ENCODE measurements around the gene COMMD1.

GRCh38 chr2:62074233-62074632, 168.8 kb downstream of the COMMD1 start:
- TF ChIP-seq POLR2A (IDR thresholded peaks at IDR 0.05; ENCODE audit: low read length) = no peak
- no peak for TF ChIP-seq GATA1 (IDR thresholded peaks at IDR 0.05; ENCODE audit: low read depth, low read length)
